GM23248 (cell line): ENCODE results near the gene SLC45A3.

Experiments used
- EZH2 ChIP-seq: fragments of 200-600 bp; sonication (generic); IDR thresholded peaks from 2 replicates; pipeline ENCODE4 v1.6.1; 2018; ENCODE audit warnings: antibody characterized with exemption, mild to moderate bottlenecking; ENCODE audit not compliant: insufficient read depth, poor library complexity, severe bottlenecking
- EZH2phosphoT487 ChIP-seq: fragments of 200-600 bp; sonication (generic); IDR thresholded peaks from 2 replicates; pipeline ENCODE4 v1.6.1; 2018; ENCODE audit warnings: antibody characterized with exemption, moderate library complexity, mild to moderate bottlenecking, low read depth; ENCODE audit not compliant: insufficient read depth

DNA sequence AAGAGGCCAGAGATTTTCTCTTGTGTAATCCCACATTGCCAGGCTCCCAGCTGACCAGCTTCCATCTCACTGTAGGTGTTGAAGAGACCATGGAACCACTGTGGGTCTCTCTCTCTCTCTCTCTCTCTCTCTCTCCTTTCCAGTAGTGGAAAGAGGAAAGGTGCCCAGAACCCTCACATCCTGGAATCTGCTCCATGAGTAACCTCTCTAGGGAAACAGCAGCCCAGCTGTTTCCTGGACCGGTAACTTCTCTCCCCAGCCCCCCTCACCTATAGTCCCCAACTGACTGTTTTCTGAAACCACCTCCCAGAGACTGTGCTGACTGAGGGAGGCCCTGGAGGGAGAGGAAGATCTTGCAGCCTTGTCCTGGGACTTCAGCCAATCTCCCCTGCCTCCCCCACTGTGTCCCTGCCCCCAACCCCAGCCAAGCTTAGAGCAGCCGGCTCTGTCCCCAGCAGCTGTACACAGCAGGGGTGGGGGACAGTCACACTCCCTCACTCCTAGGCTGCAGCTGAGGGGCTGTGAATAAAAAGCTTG, 20.6 kb upstream of the SLC45A3 start:
- TF ChIP-seq EZH2, result no peak
- TF ChIP-seq EZH2phosphoT487, result no peak
